GM20000 (cell line): Measurements from ENCODE around the gene RIPK4.

ENCODE experiments used
- DNase-seq: peaks from one replicate; pipeline ENCODE4 v3.0.0; 2012; ENCODE audit warnings: low spot score
- CTCF ChIP-seq: IDR thresholded peaks from 2 replicates; pipeline ENCODE4 v1.5.1; 2012; ENCODE audit warnings: mild to moderate bottlenecking, control low read depth; ENCODE audit errors: extremely low read depth, missing control alignments

The RIPK4 gene

GRCh38 chr21:41741253-41742072, 25.4 kb downstream of the RIPK4 start:
- TF ChIP-seq CTCF, result no peak
- DNase-seq, result no peak

- TF ChIP-seq CTCF, result no peak
- DNase-seq, result no peak
Measured at GRCh38 chr21:41740604-41741252, 26.1 kb downstream of the RIPK4 start.

GRCh38 chr21:41739936-41740335, 26.9 kb downstream of the RIPK4 start:
- no peak for TF ChIP-seq CTCF
- DNase-seq, result no peak

GRCh38 chr21:41739011-41739410, 27.8 kb downstream of the RIPK4 start:
- no peak for TF ChIP-seq CTCF
- DNase-seq, result no peak

- no peak for DNase-seq
- no peak for TF ChIP-seq CTCF
Measured at GRCh38 chr21:41737651-41738324, 29.1 kb downstream of the RIPK4 start.

GRCh38 chr21:41736423-41736822, 30.4 kb downstream of the RIPK4 start:
- no peak for TF ChIP-seq CTCF
- no peak for DNase-seq
